Naive B cell (primary cell): ENCODE measurements around the gene NFX1. TPM values are rescaled to one million over a fixed set of nuclear protein-coding genes. Genes with fewer than 3 reads are reported as not detected.
"Not testable (repeated sequence)": the region's sequence is repeated elsewhere in the genome, so short reads cannot be mapped to it uniquely, and the experiment has no call there.

Experiments used
- ATAC-seq, 2 donors: fragments of 150-1000 bp; cut with Tn5 transposase; 2 replicates each; pipeline ENCODE4 v1.10.0; 2021; ENCODE audit warnings: low read depth in 2 of 2, mild to moderate bottlenecking in 2 of 2, moderate library complexity in 2 of 2
- DNase-seq: peaks from one replicate; pipeline ENCODE4 v3.0.0; 2022
- H3K27ac Mint-ChIP-seq, 6 donors: one replicate each; pipeline ENCODE4 v1.8.0; 2020 to 2022; ENCODE audit warnings: mild to moderate bottlenecking in 6 of 6, mixed read lengths in 6 of 6, moderate library complexity in 5 of 6, inconsistent platforms in 2 of 6
- H3K27me3 Mint-ChIP-seq, 3 donors: one replicate each; pipeline ENCODE4 v1.8.0; 2021 to 2022; ENCODE audit warnings: mixed read lengths in 3 of 3, mild to moderate bottlenecking in 1 of 3
- H3K36me3 Mint-ChIP-seq, 2 donors: one replicate each; pipeline ENCODE4 v1.8.0; 2020 to 2022; ENCODE audit warnings: mixed read lengths in 2 of 2, inconsistent platforms in 1 of 2, mild to moderate bottlenecking in 1 of 2
- H3K4me1 Mint-ChIP-seq, 3 donors: one replicate each; pipeline ENCODE4 v1.8.0; 2020 to 2022; ENCODE audit warnings: mixed read lengths in 3 of 3, inconsistent platforms in 1 of 3, mild to moderate bottlenecking in 1 of 3, moderate library complexity in 1 of 3
- H3K4me3 Mint-ChIP-seq, 8 donors: one replicate each; pipeline ENCODE4 v1.8.0; 2020 to 2022; ENCODE audit warnings: mild to moderate bottlenecking in 8 of 8, mixed read lengths in 8 of 8, moderate library complexity in 8 of 8, inconsistent platforms in 2 of 8
- H3K9me3 Mint-ChIP-seq, 7 donors: one replicate each; pipeline ENCODE4 v1.8.0; 2020 to 2022; ENCODE audit warnings: mixed read lengths in 7 of 7, mild to moderate bottlenecking in 5 of 7, inconsistent platforms in 2 of 7, moderate library complexity in 1 of 7
- polyA plus RNA-seq, 6 donors: library from polyadenylated mRNA; unstranded; fragments of 300-500 nt; fragmentation: Illumina TruSeq; gene quantifications; one replicate each; pipeline ENCODE4 v1.2.3, GENCODE V29; 2021; ENCODE audit warnings: low read depth in 6 of 6

The NFX1 gene
- polyA plus RNA-seq, 6 donors from 2014 or later = 25.7 to 59.9 (median 41.2) TPM

- no peak for DNase-seq
- no peaks in the 10 kb centered on the region for H3K36me3 Mint-ChIP-seq
- H3K27ac Mint-ChIP-seq = no peak overlapping the region
- no peaks in the 10 kb centered on the region for H3K9me3 Mint-ChIP-seq
- H3K4me3 Mint-ChIP-seq = no peak overlapping the region
- H3K4me1 Mint-ChIP-seq = peaks cover 0 to 2% (median 0%) of the 10 kb centered on the region in 3 donors
- H3K27me3 Mint-ChIP-seq = no peaks in the 10 kb centered on the region
- no peak for ATAC-seq
Observed at GRCh38 chr9:33380390-33381094, 90.2 kb downstream of the NFX1 start.

DNA sequence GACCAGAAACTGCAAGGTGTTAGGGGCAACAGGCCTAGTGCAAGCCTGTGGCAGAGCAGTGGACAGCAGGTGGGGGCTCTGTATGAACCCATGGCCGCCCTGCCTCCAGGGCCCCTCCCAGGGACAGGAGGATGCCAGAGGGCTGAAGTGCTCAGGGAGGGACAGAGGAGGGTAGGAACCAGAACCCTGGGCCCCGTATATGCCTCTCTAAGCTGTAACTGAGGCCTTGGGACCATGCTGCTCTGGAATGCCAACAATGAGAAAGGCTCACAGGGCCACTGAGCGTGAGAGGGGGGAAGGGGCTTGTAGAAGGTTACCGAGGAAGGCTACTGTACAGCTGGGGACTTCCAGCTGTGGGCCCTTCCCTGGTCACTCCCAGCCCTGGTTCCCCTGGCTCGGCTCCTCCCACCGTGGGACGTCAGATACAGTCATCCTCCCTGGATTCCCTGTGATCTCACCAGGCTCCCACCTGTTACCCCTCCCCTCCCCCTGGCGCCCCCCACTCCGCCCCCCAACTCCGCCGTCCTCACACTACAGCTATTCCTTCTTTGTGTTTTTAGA, 91.0 kb downstream of the NFX1 start:
- DNase-seq = no peak

GRCh38 chr9:33382397-33382796, 92.1 kb downstream of the NFX1 start:
- not testable (repeated sequence) for H3K4me1 Mint-ChIP-seq, H3K4me3 Mint-ChIP-seq, DNase-seq, H3K27me3 Mint-ChIP-seq, H3K36me3 Mint-ChIP-seq, H3K9me3 Mint-ChIP-seq, ATAC-seq
- peak overlapping the region in 1 of 6 donors; percentile 5 for H3K27ac Mint-ChIP-seq

More for the DNA sequence above, 91.0 kb downstream of the NFX1 start:
- Mint-ChIP-seq H3K27me3 (no peaks in the 10 kb centered on the region), H3K4me1 (peaks cover 0 to 2% (median 0%) of the 10 kb centered on the region in 3 donors), H3K4me3 (no peak overlapping the region), H3K27ac (peak overlapping the region in 1 of 6 donors; percentile 15), H3K9me3 (no peaks in the 10 kb centered on the region), H3K36me3 (no peaks in the 10 kb centered on the region)
- ATAC-seq = no peak

DNA sequence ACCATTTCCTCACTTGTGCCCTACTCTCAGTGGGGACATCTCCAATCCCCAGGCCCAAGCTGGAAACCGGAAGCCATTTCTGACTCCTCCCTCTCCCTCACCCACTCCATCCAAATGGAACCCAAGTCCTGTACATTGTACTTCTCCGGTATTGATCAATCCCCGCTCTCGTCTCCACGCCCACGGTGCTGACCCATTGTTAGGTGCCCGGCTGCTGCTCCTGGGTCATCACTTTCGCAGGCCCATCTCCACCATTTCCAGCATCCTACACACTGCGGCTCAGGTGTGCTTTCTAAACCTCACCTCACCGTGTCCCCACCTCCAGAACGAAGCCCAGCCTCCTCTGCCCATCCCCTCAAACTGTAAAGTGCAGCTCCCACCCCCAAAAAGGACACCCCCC, 93.1 kb downstream of the NFX1 start:
- not testable (repeated sequence) for ATAC-seq, H3K36me3 Mint-ChIP-seq, H3K4me1 Mint-ChIP-seq, H3K9me3 Mint-ChIP-seq, H3K4me3 Mint-ChIP-seq, DNase-seq, H3K27ac Mint-ChIP-seq
- H3K27me3 Mint-ChIP-seq = peaks cover 0 to 11% (median 11%) of the 10 kb centered on the region in 3 donors

GRCh38 chr9:33385536-33385935, 95.2 kb downstream of the NFX1 start:
- H3K27ac Mint-ChIP-seq, H3K4me3 Mint-ChIP-seq, ATAC-seq, H3K36me3 Mint-ChIP-seq, H3K4me1 Mint-ChIP-seq, H3K9me3 Mint-ChIP-seq, DNase-seq: not testable (repeated sequence)
- peaks cover 0 to 19% (median 13%) of the 10 kb centered on the region in 3 donors for H3K27me3 Mint-ChIP-seq

GRCh38 chr9:33385979-33386640, 95.8 kb downstream of the NFX1 start:
- H3K27ac Mint-ChIP-seq, DNase-seq, H3K9me3 Mint-ChIP-seq, ATAC-seq, H3K36me3 Mint-ChIP-seq, H3K4me3 Mint-ChIP-seq, H3K4me1 Mint-ChIP-seq: not testable (repeated sequence)
- H3K27me3 Mint-ChIP-seq = peaks cover 0 to 19% (median 13%) of the 10 kb centered on the region in 3 donors

DNA sequence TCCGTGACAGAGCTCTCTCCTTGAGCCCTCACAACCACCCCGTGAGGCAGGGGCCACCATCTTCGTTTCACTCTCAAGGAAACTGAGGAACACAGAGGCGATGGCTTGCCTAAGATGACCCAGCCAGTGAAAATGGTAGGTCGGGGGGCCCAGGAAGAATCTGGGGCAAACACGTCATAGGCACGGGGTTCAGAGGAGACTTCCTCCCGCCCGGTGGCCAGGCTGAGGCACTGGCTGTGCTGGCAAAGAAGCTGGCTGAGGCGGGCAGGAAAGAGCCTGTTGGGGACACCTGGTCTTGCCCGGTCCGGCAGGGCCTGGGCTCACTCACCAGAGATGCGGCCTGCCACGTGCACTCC, 96.3 kb downstream of the NFX1 start:
- ATAC-seq, H3K9me3 Mint-ChIP-seq, H3K27ac Mint-ChIP-seq, H3K4me1 Mint-ChIP-seq, DNase-seq, H3K36me3 Mint-ChIP-seq, H3K4me3 Mint-ChIP-seq: not testable (repeated sequence)
- H3K27me3 Mint-ChIP-seq = peaks cover 0 to 19% (median 13%) of the 10 kb centered on the region in 3 donors

- H3K27me3 Mint-ChIP-seq = peaks cover 0 to 19% (median 13%) of the 10 kb centered on the region in 3 donors
- H3K36me3 Mint-ChIP-seq, DNase-seq, H3K9me3 Mint-ChIP-seq, H3K4me3 Mint-ChIP-seq, H3K27ac Mint-ChIP-seq, H3K4me1 Mint-ChIP-seq, ATAC-seq: not testable (repeated sequence)
Observed at GRCh38 chr9:33386998-33387397, 96.7 kb downstream of the NFX1 start.

DNA sequence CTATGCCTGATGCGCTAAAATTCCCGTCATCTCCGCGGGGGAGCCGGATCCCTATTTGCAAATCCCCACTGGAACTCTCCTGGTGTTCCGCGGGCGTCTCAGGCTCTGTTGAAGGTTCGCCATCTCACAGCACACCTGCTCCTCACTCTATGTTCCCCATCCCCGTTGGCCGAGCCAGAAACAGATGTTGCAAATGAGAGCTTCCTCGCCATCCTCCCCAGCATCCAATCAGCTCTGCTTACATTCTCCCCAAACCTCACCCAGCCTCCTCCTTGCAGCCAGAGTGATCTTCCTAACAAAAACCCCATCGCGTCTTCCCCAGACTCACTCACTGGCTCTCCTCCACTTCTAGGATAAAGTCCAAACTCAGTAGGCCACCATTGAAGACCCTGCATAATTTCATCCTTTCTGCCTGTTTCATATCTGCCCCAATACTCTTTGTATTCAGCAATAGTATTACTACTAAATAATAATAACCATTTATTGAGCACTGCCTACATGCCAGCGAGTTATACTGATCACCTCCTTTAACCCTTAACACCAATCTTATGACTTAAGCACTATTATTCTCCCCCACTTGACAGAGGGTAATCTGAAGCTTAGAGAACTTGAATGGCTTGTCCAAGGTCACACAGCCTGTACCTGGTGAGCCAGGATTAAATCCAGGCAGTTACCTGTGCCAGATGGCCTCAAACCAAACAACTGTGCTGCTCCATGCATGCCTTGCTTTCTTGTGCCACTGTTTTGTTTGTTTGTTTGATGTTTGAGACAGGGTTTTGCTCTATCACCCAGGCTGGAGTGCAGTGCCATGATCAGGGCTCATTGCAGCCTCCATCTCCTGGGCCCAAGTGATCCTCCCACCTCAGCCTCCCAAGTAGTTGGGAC, 98.0 kb downstream of the NFX1 start:
- Mint-ChIP-seq H3K36me3 (no peaks in the 10 kb centered on the region), H3K27ac (peak overlapping the region in 2 of 6 donors; percentile 51 to 57), H3K4me3 (peak overlapping the region in 1 of 8 donors; percentile 18), H3K4me1 (no peaks in the 10 kb centered on the region), H3K9me3 (no peaks in the 10 kb centered on the region), H3K27me3 (peaks cover 0 to 19% (median 13%) of the 10 kb centered on the region in 3 donors)
- no peak for DNase-seq
- no peak for ATAC-seq

GRCh38 chr9:33391111-33391771, 100.9 kb downstream of the NFX1 start:
- not testable (repeated sequence) for H3K4me1 Mint-ChIP-seq, H3K9me3 Mint-ChIP-seq, ATAC-seq, H3K27ac Mint-ChIP-seq, H3K4me3 Mint-ChIP-seq, H3K36me3 Mint-ChIP-seq, DNase-seq
- H3K27me3 Mint-ChIP-seq = peaks cover 6 to 35% (median 26%) of the 10 kb centered on the region in 3 donors

GRCh38 chr9:33392591-33393021, 102.3 kb downstream of the NFX1 start:
- DNase-seq, H3K27ac Mint-ChIP-seq, H3K4me1 Mint-ChIP-seq, H3K36me3 Mint-ChIP-seq, H3K9me3 Mint-ChIP-seq, ATAC-seq, H3K4me3 Mint-ChIP-seq: not testable (repeated sequence)
- peaks cover 6 to 35% (median 23%) of the 10 kb centered on the region in 3 donors for H3K27me3 Mint-ChIP-seq

- no peak for ATAC-seq
- peak overlapping the region in 1 of 8 donors; percentile 22 for H3K4me3 Mint-ChIP-seq
- H3K27ac Mint-ChIP-seq = peak overlapping the region in 1 of 6 donors; percentile 43
Observed at GRCh38 chr9:33393581-33393980, 103.3 kb downstream of the NFX1 start.

DNA sequence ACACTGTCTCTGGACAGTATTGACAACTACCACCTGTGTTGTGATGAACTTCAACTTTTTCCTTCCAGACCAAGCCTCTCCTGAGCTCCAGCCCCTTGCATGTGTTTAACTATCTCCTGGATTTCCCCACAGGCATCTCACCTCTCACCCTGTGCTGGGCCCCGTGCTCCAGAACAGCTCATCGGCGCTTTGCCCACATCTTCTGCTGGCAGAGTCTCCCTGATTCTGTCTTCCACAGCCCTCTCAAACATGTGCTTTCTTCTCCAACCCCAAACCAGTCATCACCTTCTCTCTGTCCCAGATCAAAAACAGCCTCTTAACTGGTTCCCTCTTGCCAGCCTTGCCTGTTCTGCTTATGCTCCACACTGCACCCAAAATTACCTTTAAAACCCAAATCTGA, 103.7 kb downstream of the NFX1 start:
- Mint-ChIP-seq H3K27me3 (peaks cover 6 to 30% (median 14%) of the 10 kb centered on the region in 3 donors), H3K4me3 (peak overlapping the region in 1 of 8 donors; percentile 22)
- H3K9me3 Mint-ChIP-seq, DNase-seq, H3K27ac Mint-ChIP-seq, H3K4me1 Mint-ChIP-seq, ATAC-seq, H3K36me3 Mint-ChIP-seq: not testable (repeated sequence)

More at GRCh38 chr9:33393581-33393980, 103.3 kb downstream of the NFX1 start:
- H3K9me3 Mint-ChIP-seq = no peaks in the 10 kb centered on the region
- peaks cover 6 to 31% (median 14%) of the 10 kb centered on the region in 3 donors for H3K27me3 Mint-ChIP-seq
- H3K4me1 Mint-ChIP-seq = peaks cover 0 to 3% (median 0%) of the 10 kb centered on the region in 3 donors
- DNase-seq = no peak
- H3K36me3 Mint-ChIP-seq = no peaks in the 10 kb centered on the region
